ENCODE results near the gene OR2D3.

OR2D3 gene

GRCh38 chr11:6931146-6931713 lies 10.4 kb downstream of the OR2D3 start:
- Histone ChIP-seq H3K4me3 (ENCODE audit: low read depth, low read length, poor library complexity, severe bottlenecking) (no peak overlapping the region), H4K20me1 (ENCODE audit: insufficient read depth, low read length) (no peaks in the 10 kb centered on the region), H3K9me2 (ENCODE audit: low read depth, low read length) (no peaks in the 10 kb centered on the region), H2AFZ (ENCODE audit: low read length) (no peak overlapping the region), H3K9ac (ENCODE audit: low read length) (no peak overlapping the region), H3K79me2 (ENCODE audit: insufficient read depth, low read length) (peaks cover 7% of the 10 kb centered on the region; the same call in 1 of the 2 replicates), H3K4me2 (ENCODE audit: low read length) (no peak overlapping the region), H3F3A (ENCODE audit: insufficient read depth, low read length) (no peaks in the 10 kb centered on the region), H3K27ac (ENCODE audit: low read depth, low read length, poor library complexity, severe bottlenecking) (no peak overlapping the region), H3K27me3 (ENCODE audit: insufficient read depth, low read length) (no peaks in the 10 kb centered on the region), H3K36me3 (ENCODE audit: insufficient read depth, low read length) (peaks cover 76% of the 10 kb centered on the region), H3K4me1 (ENCODE audit: insufficient read depth, low read length, severe bottlenecking) (peaks cover 26% of the 10 kb centered on the region), H3K9me3 (ENCODE audit: low read length) (no peaks in the 10 kb centered on the region)
- TF ChIP-seq EZH2 (IDR thresholded peaks at IDR 0.05; ENCODE audit: borderline replicate concordance, low read length) = no peak
- TF ChIP-seq CTCF (IDR thresholded peaks at IDR 0.05; ENCODE audit: low read length) = no peak

GRCh38 chr11:6932145-6932544 lies 11.3 kb downstream of the OR2D3 start:
- Histone ChIP-seq H3K4me2 (ENCODE audit: low read length) (no peak overlapping the region), H3F3A (ENCODE audit: insufficient read depth, low read length) (no peaks in the 10 kb centered on the region), H3K9me3 (ENCODE audit: low read length) (no peaks in the 10 kb centered on the region), H2AFZ (ENCODE audit: low read length) (no peak overlapping the region), H3K79me2 (ENCODE audit: insufficient read depth, low read length) (peaks cover 7% of the 10 kb centered on the region; the same call in 1 of the 2 replicates), H3K9me2 (ENCODE audit: low read depth, low read length) (no peaks in the 10 kb centered on the region), H3K27me3 (ENCODE audit: insufficient read depth, low read length) (no peaks in the 10 kb centered on the region), H3K27ac (ENCODE audit: low read depth, low read length, poor library complexity, severe bottlenecking) (no peak overlapping the region), H4K20me1 (ENCODE audit: insufficient read depth, low read length) (no peaks in the 10 kb centered on the region), H3K9ac (ENCODE audit: low read length) (no peak overlapping the region), H3K36me3 (ENCODE audit: insufficient read depth, low read length) (peaks cover 84% of the 10 kb centered on the region), H3K4me3 (ENCODE audit: low read depth, low read length, poor library complexity, severe bottlenecking) (no peak overlapping the region), H3K4me1 (ENCODE audit: insufficient read depth, low read length, severe bottlenecking) (peaks cover 25% of the 10 kb centered on the region)
- TF ChIP-seq EZH2 (IDR thresholded peaks at IDR 0.05; ENCODE audit: borderline replicate concordance, low read length) (no peak), CTCF (IDR thresholded peaks at IDR 0.05; ENCODE audit: low read length) (no peak)

DNA sequence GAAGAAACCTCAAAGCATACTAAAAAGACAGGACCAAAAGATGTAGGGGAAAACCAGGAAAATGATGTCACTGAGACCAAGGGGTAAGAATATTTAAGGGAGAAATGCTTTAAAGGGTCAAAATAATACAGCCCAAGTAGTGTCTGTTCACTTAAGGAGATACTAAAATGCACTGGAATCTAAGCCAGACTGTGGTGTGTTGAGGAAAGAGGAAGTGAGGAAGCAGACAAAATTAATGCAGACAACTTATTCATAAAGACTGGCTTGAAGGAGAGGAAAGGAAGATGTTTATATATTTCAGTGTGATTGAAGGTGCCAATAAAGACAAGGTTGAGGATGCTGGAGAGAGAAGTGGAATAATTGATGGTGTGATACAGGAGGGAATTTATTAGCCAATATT lies 21.2 kb downstream of the OR2D3 start:
- TF ChIP-seq CTCF (IDR thresholded peaks at IDR 0.05; ENCODE audit: low read length) (no peak), EZH2 (IDR thresholded peaks at IDR 0.05; ENCODE audit: borderline replicate concordance, low read length) (no peak)
- H2AFZ ChIP-seq (ENCODE audit: low read length) = no peak overlapping the region
- H3K9me2 ChIP-seq (ENCODE audit: low read depth, low read length) = no peaks in the 10 kb centered on the region
- H3K27me3 ChIP-seq (ENCODE audit: insufficient read depth, low read length) = no peaks in the 10 kb centered on the region
- no peaks in the 10 kb centered on the region for H3K4me1 ChIP-seq (ENCODE audit: insufficient read depth, low read length, severe bottlenecking)
- H3K36me3 ChIP-seq (ENCODE audit: insufficient read depth, low read length) = peaks cover 55% of the 10 kb centered on the region
- no peak overlapping the region for H3K4me3 ChIP-seq (ENCODE audit: low read depth, low read length, poor library complexity, severe bottlenecking)
- no peaks in the 10 kb centered on the region for H4K20me1 ChIP-seq (ENCODE audit: insufficient read depth, low read length)
- no peaks in the 10 kb centered on the region for H3F3A ChIP-seq (ENCODE audit: insufficient read depth, low read length)
- H3K27ac ChIP-seq (ENCODE audit: low read depth, low read length, poor library complexity, severe bottlenecking) = no peak overlapping the region
- no peak overlapping the region for H3K9ac ChIP-seq (ENCODE audit: low read length)
- no peaks in the 10 kb centered on the region for H3K9me3 ChIP-seq (ENCODE audit: low read length)
- H3K79me2 ChIP-seq (ENCODE audit: insufficient read depth, low read length) = no peaks in the 10 kb centered on the region
- no peak overlapping the region for H3K4me2 ChIP-seq (ENCODE audit: low read length)

All from OCI-LY1 (cell line).